ENCODE data around the gene JMJD1C.
A peak's percentile ranks its signal among the peaks of the same experiment; 100 is the strongest.

JMJD1C gene, protein sequence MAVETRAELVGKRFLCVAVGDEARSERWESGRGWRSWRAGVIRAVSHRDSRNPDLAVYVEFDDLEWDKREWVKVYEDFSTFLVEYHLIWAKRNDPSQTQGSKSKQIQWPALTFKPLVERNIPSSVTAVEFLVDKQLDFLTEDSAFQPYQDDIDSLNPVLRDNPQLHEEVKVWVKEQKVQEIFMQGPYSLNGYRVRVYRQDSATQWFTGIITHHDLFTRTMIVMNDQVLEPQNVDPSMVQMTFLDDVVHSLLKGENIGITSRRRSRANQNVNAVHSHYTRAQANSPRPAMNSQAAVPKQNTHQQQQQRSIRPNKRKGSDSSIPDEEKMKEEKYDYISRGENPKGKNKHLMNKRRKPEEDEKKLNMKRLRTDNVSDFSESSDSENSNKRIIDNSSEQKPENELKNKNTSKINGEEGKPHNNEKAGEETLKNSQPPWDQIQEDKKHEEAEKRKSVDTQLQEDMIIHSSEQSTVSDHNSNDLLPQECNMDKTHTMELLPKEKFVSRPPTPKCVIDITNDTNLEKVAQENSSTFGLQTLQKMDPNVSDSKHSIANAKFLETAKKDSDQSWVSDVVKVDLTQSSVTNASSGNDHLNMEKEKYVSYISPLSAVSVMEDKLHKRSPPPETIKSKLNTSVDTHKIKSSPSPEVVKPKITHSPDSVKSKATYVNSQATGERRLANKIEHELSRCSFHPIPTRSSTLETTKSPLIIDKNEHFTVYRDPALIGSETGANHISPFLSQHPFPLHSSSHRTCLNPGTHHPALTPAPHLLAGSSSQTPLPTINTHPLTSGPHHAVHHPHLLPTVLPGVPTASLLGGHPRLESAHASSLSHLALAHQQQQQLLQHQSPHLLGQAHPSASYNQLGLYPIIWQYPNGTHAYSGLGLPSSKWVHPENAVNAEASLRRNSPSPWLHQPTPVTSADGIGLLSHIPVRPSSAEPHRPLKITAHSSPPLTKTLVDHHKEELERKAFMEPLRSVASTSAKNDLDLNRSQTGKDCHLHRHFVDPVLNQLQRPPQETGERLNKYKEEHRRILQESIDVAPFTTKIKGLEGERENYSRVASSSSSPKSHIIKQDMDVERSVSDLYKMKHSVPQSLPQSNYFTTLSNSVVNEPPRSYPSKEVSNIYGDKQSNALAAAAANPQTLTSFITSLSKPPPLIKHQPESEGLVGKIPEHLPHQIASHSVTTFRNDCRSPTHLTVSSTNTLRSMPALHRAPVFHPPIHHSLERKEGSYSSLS (N-terminal part only)

DNA sequence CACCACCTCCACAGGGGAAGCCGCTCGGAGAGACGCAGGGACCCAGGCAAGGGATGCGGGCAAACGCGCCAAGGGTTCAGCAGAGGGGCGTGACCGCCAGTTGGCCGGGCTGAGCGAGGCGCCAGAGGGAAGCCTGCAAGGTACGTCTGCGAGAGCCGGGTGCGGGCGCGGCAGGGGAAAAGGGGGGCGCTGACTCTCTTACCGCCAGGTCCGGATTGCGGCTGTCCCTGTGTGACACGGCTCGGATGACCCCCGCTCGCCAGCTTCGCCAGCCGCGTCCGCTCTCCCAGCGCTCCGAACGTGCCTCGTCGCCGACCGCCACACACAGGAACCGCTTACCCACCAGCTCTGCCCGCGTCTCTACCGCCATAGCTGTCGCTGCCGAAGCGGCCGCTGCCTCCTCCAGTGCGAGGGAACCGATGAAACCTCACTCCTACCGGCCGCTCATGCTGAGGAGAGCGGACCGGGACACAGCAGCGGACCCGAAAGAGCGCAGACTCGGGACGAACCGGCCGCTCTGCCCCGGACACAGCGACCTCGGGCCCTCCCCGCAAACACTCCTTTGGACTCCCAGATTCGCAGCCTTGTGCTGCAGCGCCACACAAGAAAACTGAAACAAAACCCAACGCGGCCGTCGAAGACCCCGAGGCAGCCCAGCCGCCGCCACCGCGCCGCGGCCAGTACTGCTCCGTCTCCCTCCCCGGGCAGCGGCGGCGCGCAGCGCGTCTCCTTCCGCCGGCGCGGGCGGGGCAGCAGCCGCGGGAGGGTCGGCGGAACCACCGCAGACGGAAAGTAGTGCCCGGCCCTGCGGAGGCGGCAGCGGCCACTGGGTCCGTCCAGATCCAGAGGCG lies at the start of gene JMJD1C:
JMJD1C (minus strand) TSS at position 685 of the 851 bp plus-strand sequence; CDS start at position 370, 315 bp downstream.
- DNase-seq (ENCODE audit: low read depth) = peak; percentile 88
- TF ChIP-seq, protein P1, sequence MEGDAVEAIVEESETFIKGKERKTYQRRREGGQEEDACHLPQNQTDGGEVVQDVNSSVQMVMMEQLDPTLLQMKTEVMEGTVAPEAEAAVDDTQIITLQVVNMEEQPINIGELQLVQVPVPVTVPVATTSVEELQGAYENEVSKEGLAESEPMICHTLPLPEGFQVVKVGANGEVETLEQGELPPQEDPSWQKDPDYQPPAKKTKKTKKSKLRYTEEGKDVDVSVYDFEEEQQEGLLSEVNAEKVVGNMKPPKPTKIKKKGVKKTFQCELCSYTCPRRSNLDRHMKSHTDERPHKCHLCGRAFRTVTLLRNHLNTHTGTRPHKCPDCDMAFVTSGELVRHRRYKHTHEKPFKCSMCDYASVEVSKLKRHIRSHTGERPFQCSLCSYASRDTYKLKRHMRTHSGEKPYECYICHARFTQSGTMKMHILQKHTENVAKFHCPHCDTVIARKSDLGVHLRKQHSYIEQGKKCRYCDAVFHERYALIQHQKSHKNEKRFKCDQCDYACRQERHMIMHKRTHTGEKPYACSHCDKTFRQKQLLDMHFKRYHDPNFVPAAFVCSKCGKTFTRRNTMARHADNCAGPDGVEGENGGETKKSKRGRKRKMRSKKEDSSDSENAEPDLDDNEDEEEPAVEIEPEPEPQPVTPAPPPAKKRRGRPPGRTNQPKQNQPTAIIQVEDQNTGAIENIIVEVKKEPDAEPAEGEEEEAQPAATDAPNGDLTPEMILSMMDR (IDR thresholded peaks at IDR 0.05; ENCODE audit: low read length, missing control alignments) = no peak
- H3K4me3 ChIP-seq (replicated peaks; ENCODE audit: low read depth, low read length) = peak within 1 kb of the TSS; percentile 79

DNA sequence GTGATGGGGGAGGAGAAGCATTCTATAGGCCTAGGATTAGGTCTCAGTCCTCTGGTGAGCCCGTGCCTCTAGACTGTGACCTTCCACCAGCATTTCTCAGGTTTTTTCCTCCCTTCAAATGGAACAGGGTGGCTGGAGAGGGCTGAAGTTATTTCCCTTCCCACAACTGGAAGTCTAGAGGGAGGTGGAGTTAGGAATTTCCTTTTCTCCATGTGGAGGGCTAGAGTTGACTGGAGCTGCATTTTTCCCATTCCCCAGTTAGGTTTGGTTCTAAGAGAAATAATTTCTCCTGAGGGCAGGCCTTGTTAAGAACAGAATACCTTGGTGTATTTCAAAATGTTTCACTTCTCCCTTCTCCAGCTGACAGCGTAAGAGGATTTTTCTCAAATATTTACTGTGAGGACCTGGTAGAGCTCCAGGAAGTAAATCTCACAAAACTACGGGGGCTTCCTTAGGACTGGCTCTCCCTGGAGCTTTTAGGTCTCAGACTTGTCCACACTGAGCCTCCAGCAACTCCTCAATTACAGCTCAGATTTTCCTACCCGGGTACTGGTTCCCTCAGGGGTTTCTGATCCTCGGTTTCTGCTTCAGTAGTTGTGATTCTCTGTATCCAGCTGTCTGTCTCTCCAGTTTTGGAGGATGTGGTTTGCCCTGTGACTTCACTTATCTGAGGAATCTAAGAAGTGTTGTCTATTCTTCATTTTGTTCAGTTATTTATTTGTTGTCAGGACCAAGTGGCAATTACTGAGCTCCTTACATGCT lies 49.4 kb upstream of the JMJD1C start:
- H3K4me3 ChIP-seq (replicated peaks; ENCODE audit: low read depth, low read length) = peak overlapping the region; percentile 16
- DNase-seq (ENCODE audit: low read depth) = peak; percentile 81

DNA sequence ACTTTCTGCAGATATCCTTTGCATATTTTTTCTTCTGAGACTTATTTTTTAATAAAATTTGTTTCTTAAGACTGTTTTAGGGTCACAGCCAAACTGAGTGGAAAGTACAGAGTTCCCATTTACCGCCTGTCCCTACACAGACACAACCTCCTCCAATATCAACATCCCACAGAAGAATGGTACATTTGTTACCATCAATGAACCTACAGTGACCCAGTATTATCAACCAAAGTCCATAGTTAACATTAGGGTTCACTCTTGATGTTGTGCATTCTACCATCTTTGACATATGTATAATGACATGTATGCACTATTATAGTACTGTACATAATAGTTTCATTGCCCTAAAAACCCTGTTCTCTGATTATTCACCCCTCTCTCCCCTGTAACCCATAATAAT lies 40.8 kb upstream of the JMJD1C start:
- TF ChIP-seq, protein P1 (IDR thresholded peaks at IDR 0.05; ENCODE audit: low read length, missing control alignments) = no peak
- no peak for DNase-seq (ENCODE audit: low read depth)
- H3K4me3 ChIP-seq (replicated peaks; ENCODE audit: low read depth, low read length) = no peak overlapping the region

More for the DNA sequence above, 49.4 kb upstream of the JMJD1C start:
- TF ChIP-seq, protein P1 (IDR thresholded peaks at IDR 0.05; ENCODE audit: low read length, missing control alignments) = no peak

DNA sequence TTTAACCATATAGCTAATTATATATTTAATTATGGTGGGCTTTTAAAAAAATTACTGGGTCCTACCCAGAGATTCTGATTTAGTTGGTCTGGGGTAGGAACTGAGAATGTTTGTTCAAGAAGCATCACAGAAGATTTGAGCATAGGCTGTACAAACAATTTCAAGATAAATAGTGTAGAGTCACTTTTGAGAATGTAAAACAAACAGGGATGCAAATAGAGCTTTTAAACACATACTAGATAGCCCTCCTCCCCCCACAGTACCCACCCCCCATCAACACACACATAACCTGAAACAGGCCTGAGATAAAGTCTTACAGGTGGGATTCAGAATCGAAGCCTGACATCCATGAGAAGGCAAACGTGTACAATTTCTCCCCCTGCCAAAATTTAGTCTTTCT lies 39.8 kb upstream of the JMJD1C start:
- no peak for DNase-seq (ENCODE audit: low read depth)
- no peak overlapping the region for H3K4me3 ChIP-seq (replicated peaks; ENCODE audit: low read depth, low read length)
- TF ChIP-seq, protein P1 (IDR thresholded peaks at IDR 0.05; ENCODE audit: low read length, missing control alignments) = no peak

DNA sequence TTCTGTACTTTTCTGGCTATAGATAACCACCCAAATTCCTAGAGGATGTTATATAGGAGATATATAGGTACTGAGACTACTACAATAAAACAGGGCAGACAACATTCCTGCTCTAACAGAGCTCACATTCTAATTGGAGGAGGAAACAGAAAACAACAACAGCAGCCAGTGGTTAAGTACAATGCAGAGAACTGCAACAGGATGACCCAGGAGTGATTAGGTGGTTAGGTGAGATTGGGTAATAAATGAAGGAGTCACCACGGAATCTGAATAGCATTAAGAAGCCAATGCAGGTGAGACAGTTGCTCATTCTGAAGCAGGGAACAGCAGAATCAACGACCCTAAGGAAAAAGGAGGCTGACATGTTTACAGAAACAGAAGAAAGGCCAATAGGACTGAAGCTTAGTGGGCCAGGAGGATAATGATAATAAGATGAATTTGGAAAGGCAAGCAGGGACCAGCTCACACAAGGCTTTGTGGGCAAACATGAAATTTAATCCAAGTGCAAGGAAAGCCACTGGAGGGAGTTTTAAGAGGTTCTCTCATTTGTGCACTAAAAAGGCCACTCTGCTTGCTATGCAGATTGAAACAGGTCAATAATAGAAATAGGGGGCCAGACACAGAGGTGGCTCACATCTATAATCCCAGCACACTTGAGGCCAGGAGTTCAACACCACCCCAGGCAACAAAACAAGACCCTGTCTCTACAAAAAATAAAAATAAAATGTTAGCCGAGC lies 38.5 kb upstream of the JMJD1C start:
- TF ChIP-seq, protein P1 (IDR thresholded peaks at IDR 0.05; ENCODE audit: low read length, missing control alignments) = no peak
- no peak overlapping the region for H3K4me3 ChIP-seq (replicated peaks; ENCODE audit: low read depth, low read length)
- DNase-seq (ENCODE audit: low read depth) = no peak
